GM21423 (cell line): Measurements from ENCODE around the gene BAD.

Experiments
- ATAC-seq: cut with Tn5 transposase; IDR thresholded peaks from one replicate; pipeline ENCODE4 v1.9.1; 2021; ENCODE audit warnings: mild to moderate bottlenecking, moderate library complexity; ENCODE audit not compliant: unreplicated experiment

The BAD gene

GRCh38 chr11:64281957-64282770, 2.3 kb downstream of the BAD start:
- ATAC-seq: no peak

- no peak for ATAC-seq
Observed at GRCh38 chr11:64278576-64279190, 5.8 kb downstream of the BAD start.

GRCh38 chr11:64276653-64277431, 7.6 kb downstream of the BAD start:
- no peak for ATAC-seq

- ATAC-seq: no peak
Observed at GRCh38 chr11:64275841-64276240, 8.6 kb downstream of the BAD start.

GRCh38 chr11:64275031-64275800, 9.2 kb downstream of the BAD start:
- ATAC-seq: no peak

- ATAC-seq: peak; percentile 64
Observed at GRCh38 chr11:64269540-64270220, 14.8 kb downstream of the BAD start.

- peak; percentile 10 for ATAC-seq
Observed at GRCh38 chr11:64268893-64269539, 15.4 kb downstream of the BAD start.

- ATAC-seq: no peak
Observed at GRCh38 chr11:64268025-64268892, 16.2 kb downstream of the BAD start.

GRCh38 chr11:64267207-64267945, 17.1 kb downstream of the BAD start:
- no peak for ATAC-seq

GRCh38 chr11:64266339-64266738, 18.1 kb downstream of the BAD start:
- ATAC-seq: no peak

- no peak for ATAC-seq
Observed at GRCh38 chr11:64265176-64266160, 19.0 kb downstream of the BAD start.

- no peak for ATAC-seq
Observed at GRCh38 chr11:64264371-64264852, 20.1 kb downstream of the BAD start.

- ATAC-seq: no peak
Observed at GRCh38 chr11:64263947-64264317, 20.5 kb downstream of the BAD start.

GRCh38 chr11:64263021-64263946, 21.2 kb downstream of the BAD start:
- ATAC-seq: no peak

GRCh38 chr11:64262271-64263002, 22.0 kb downstream of the BAD start:
- no peak for ATAC-seq
